Gastroesophageal sphincter (tissue), 4 donors: Measurements from ENCODE around the gene PRKCQ. TPM values are rescaled to one million over a fixed set of nuclear protein-coding genes. Genes with fewer than 3 reads are reported as not detected.

ENCODE experiments used
- ATAC-seq: fragments of 150-250 bp; one replicate; pipeline ENCODE4 v1.9.1; 2016; ENCODE audit warnings: mild to moderate bottlenecking, moderate library complexity
- H3K27ac ChIP-seq, 4 donors: fragments of 200-600 bp; sonication (generic) in 3 of 4; 1 replicate in 3 of 4; 2 replicates in 1 of 4; pipeline ENCODE4 v1.5.1; 2016 to 2019
- H3K27me3 ChIP-seq: fragments of 200-600 bp; sonication (generic); one replicate; pipeline ENCODE4 v1.5.1; 2019
- H3K36me3 ChIP-seq, 2 donors: fragments of 200-600 bp; sonication (generic); one replicate each; pipeline ENCODE4 v1.5.1; 2019; ENCODE audit warnings: control low read depth in 1 of 2
- H3K4me1 ChIP-seq, 3 donors: fragments of 200-600 bp; sonication (generic); 1 replicate in 2 of 3; 2 replicates in 1 of 3; pipeline ENCODE4 v1.5.1; 2016 to 2019; ENCODE audit warnings: control low read depth in 2 of 3
- H3K4me3 ChIP-seq, 2 donors: fragments of 200-600 bp; sonication (generic); one replicate each; pipeline ENCODE4 v1.5.1; 2019; ENCODE audit warnings: mild to moderate bottlenecking in 1 of 2, moderate library complexity in 1 of 2
- H3K9me3 ChIP-seq, 3 donors: fragments of 200-600 bp; sonication (generic); one replicate each; pipeline ENCODE4 v1.5.1; 2017 to 2019; ENCODE audit warnings: control low read depth in 2 of 3
- CTCF ChIP-seq, 4 experiments: fragments of 200-600 bp in 2 of 4; fragments of 450-650 bp in 2 of 4; sonication (generic) in 1 of 4; IDR thresholded peaks; one replicate each; pipeline ENCODE4 v1.5.1; 2017 to 2019; ENCODE audit warnings: antibody characterized with exemption in 4 of 4, mild to moderate bottlenecking in 2 of 4, moderate library complexity in 2 of 4
- EP300 ChIP-seq: sonication (generic); formaldehyde crosslinking; IDR thresholded peaks from one replicate; pipeline ENCODE4 v1.6.1; 2017; ENCODE audit warnings: antibody characterized with exemption, mild to moderate bottlenecking
- POLR2A ChIP-seq, 2 donors: fragments of 450-650 bp; IDR thresholded peaks; one replicate each; pipeline ENCODE4 v1.6.1; 2017; ENCODE audit warnings: antibody characterized with exemption in 2 of 2, mild to moderate bottlenecking in 2 of 2, moderate library complexity in 1 of 2
- POLR2AphosphoS5 ChIP-seq: sonication (generic); formaldehyde crosslinking; IDR thresholded peaks from one replicate; pipeline ENCODE4 v1.6.1; 2017; ENCODE audit warnings: antibody characterized with exemption
- WGBS, 2 donors: methylation state at CpG; one replicate each; pipeline ENCODE4 v1.1.5; 2018; ENCODE audit warnings: low coverage in 1 of 2; 5-methylcytosine and 5-hydroxymethylcytosine counted together
- total RNA-seq, 4 donors: library from RNA; depleted of rRNA; stranded (reverse); fragments of >200 nt; gene quantifications; one replicate each; pipeline ENCODE4 v1.1.0, GENCODE V29; 2016

PRKCQ gene
- total RNA-seq, 4 donors from 2014 or later: 2.0 to 7.6 (median 4.3) TPM

DNA sequence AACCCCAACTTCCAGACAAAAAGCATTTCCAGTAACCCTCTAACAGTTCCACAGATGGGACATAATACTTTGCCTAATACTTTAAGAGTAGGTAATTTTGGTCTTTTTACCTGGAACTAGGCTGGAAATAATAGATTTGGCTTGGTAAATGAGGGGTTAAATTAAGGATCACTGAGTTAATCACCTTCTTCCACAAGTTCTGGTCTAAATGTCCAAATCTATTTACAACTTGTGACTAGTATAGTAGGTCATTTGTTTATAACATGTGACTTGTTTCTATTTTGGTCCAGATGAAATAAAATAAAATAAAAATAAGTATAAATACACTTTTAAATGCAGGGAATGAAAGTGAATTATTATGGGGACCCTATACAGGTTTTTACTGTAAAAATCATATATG lies 80.1 kb downstream of the PRKCQ start:
- TF ChIP-seq CTCF (IDR thresholded peaks at IDR 0.05): no peak
- TF ChIP-seq POLR2AphosphoS5: no peak
- TF ChIP-seq EP300: no peak
- no peak for TF ChIP-seq POLR2A (IDR thresholded peaks at IDR 0.05)
- Histone ChIP-seq H3K4me3 (no peak overlapping the region), H3K27ac (no peak overlapping the region), H3K27me3 (no peaks in the 10 kb centered on the region), H3K9me3 (no peaks in the 10 kb centered on the region), H3K36me3 (no peaks in the 10 kb centered on the region), H3K4me1 (no peaks in the 10 kb centered on the region)
- ATAC-seq: no peak

GRCh38 chr10:6498771-6499170 lies 81.3 kb downstream of the PRKCQ start:
- Histone ChIP-seq H3K4me3 (no peak overlapping the region), H3K27me3 (no peaks in the 10 kb centered on the region), H3K9me3 (no peaks in the 10 kb centered on the region), H3K4me1 (no peaks in the 10 kb centered on the region), H3K36me3 (no peaks in the 10 kb centered on the region), H3K27ac (no peak overlapping the region)
- no peak for ATAC-seq
- no peak for TF ChIP-seq POLR2AphosphoS5
- TF ChIP-seq CTCF (IDR thresholded peaks at IDR 0.05): no peak
- TF ChIP-seq POLR2A (IDR thresholded peaks at IDR 0.05): no peak
- TF ChIP-seq EP300: no peak
- WGBS, 2 donors: 100% methylated on average over 2 of the region's 2 CpGs

GRCh38 chr10:6497620-6498019 lies 82.5 kb downstream of the PRKCQ start:
- TF ChIP-seq POLR2AphosphoS5 (no peak), CTCF (IDR thresholded peaks at IDR 0.05) (no peak), POLR2A (IDR thresholded peaks at IDR 0.05) (no peak), EP300 (no peak)
- 53 to 72% methylated on average over 4 of the region's 4 CpGs for WGBS, 2 donors
- Histone ChIP-seq H3K27me3 (no peaks in the 10 kb centered on the region), H3K36me3 (no peaks in the 10 kb centered on the region), H3K9me3 (no peaks in the 10 kb centered on the region), H3K27ac (no peak overlapping the region), H3K4me1 (no peaks in the 10 kb centered on the region), H3K4me3 (no peak overlapping the region)
- ATAC-seq: no peak

DNA sequence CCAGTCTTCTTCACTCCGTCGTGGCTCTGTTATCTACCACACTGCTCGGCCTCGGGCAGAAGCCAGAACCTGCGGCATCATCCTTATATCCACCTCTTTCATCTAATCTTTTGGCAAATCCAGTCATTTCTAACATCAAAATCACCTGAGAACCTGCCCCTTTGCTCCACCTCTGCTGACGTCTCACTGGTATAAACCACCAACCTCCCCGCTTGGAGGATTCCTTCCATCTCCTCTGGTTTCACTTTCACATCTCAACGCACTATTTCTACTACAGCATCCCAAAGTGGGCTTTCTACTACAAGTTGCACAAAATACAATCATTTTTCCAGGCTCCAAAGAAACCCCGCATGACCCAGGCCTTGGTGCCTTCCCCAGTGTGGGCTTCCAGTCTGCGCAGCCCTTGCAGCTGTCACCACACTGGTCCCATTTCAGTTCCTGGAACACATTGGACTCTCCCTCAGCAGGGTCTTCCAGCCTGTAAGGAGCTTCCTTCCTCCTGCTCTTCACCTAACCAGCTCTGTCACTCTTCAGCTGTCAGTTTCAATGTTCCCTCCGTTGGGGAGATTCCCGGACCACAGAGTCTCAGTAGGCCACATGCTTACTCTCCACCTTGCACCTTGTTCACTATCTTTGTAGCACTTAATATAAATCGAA lies 85.0 kb downstream of the PRKCQ start:
- ATAC-seq: no peak
- H3K36me3 ChIP-seq: no peaks in the 10 kb centered on the region
- TF ChIP-seq EP300 (no peak), POLR2A (IDR thresholded peaks at IDR 0.05) (no peak), CTCF (IDR thresholded peaks at IDR 0.05) (no peak), POLR2AphosphoS5 (no peak)
- no peaks in the 10 kb centered on the region for H3K4me1 ChIP-seq
- no peaks in the 10 kb centered on the region for H3K27me3 ChIP-seq
- 83 to 86% methylated on average over 8 to 12 of the region's 13 CpGs for WGBS, 2 donors
- no peak overlapping the region for H3K4me3 ChIP-seq
- H3K27ac ChIP-seq: no peak overlapping the region
- H3K9me3 ChIP-seq: no peaks in the 10 kb centered on the region

- TF ChIP-seq EP300 (no peak), CTCF (IDR thresholded peaks at IDR 0.05) (no peak), POLR2A (IDR thresholded peaks at IDR 0.05) (no peak)
- no peak overlapping the region for H3K27ac ChIP-seq
- H3K4me3 ChIP-seq: no peak overlapping the region
- ATAC-seq: no peak
- no peaks in the 10 kb centered on the region for H3K27me3 ChIP-seq
- 60 to 94% methylated on average over 1 to 2 of the region's 2 CpGs for WGBS, 2 donors
- no peaks in the 10 kb centered on the region for H3K36me3 ChIP-seq
- H3K4me1 ChIP-seq: no peaks in the 10 kb centered on the region
- H3K9me3 ChIP-seq: no peaks in the 10 kb centered on the region
These were observed 85.6 kb downstream of the PRKCQ start for GRCh38 chr10:6494442-6494819.
